ENCODE measurements around the gene KCNJ10. TPM values are rescaled to one million over a fixed set of nuclear protein-coding genes. Genes with fewer than 3 reads are reported as not detected.
A peak's percentile ranks its signal among the peaks of the same experiment; 100 is the strongest.

Gene KCNJ10
- total RNA-seq, 1 experiment from 2014 or later, result 0.68 TPM

DNA sequence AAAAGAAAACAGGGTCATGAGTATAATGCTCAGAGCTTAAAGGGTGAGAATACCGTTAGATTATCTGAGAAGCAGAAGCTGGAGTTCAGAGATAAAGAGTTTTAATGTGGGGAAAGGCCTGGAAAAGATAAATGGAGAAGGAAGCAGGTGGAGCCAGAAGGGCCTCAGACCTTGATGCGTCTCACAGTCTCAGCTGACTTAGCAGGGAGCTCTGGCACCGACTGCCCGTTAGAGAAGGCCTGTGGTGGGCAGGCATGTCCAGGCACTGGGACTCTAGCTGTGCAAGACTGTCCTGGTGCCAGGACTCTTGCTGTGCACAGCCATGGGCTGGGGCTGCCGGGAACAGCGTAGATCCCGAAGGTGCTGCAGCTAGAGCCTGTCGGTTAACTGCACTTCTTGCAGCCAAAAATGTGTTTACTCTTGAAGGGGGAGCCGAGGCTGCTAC is 112.1 kb downstream of the KCNJ10 start:
- H3K27ac Mint-ChIP-seq (ENCODE audit: unreplicated experiment), result no peak overlapping the region
- intact Hi-C loops (cut with micrococcal nuclease; ENCODE audit: unreplicated experiment), result loop anchor here (2.0 kb wide), 1 partner anchor 19 kb away; no protein-coding TSS in a partner anchor
- Histone ChIP-seq H3K27me3 (replicated peaks; ENCODE audit: control insufficient read depth, insufficient read depth, low read length) (no peaks in the 10 kb centered on the region), H3K4me3 (ENCODE audit: low read depth, low read length) (no peak overlapping the region), H3K36me3 (ENCODE audit: control insufficient read depth, insufficient read depth, low read length) (no peaks in the 10 kb centered on the region), H3K9me3 (no peaks in the 10 kb centered on the region), H3K4me1 (peaks cover 41% of the 10 kb centered on the region)
- CTCF ChIA-PET, result interaction anchor here (0.5 to 1.9 kb wide), 3 partner anchors 12 to 50 kb away, joined by 3 to 8 read pairs (median 7); partner anchors contain the start of gene IGSF9
- no peak overlapping the region for H3K4me3 Mint-ChIP-seq (ENCODE audit: unreplicated experiment)
- H3K36me3 Mint-ChIP-seq (ENCODE audit: insufficient read depth, unreplicated experiment), result peaks cover 6% of the 10 kb centered on the region
- no TSS peak for BruUV-seq (replicated peaks)
- H3K9me3 Mint-ChIP-seq (ENCODE audit: unreplicated experiment), result peaks cover 10% of the 10 kb centered on the region
- peaks cover 46% of the 10 kb centered on the region for H3K4me1 Mint-ChIP-seq (ENCODE audit: low read depth, unreplicated experiment)
- DNase-seq, result no peak
- no peaks in the 10 kb centered on the region for H3K27me3 Mint-ChIP-seq (ENCODE audit: insufficient read depth, unreplicated experiment)
- TF ChIP-seq, protein P1, sequence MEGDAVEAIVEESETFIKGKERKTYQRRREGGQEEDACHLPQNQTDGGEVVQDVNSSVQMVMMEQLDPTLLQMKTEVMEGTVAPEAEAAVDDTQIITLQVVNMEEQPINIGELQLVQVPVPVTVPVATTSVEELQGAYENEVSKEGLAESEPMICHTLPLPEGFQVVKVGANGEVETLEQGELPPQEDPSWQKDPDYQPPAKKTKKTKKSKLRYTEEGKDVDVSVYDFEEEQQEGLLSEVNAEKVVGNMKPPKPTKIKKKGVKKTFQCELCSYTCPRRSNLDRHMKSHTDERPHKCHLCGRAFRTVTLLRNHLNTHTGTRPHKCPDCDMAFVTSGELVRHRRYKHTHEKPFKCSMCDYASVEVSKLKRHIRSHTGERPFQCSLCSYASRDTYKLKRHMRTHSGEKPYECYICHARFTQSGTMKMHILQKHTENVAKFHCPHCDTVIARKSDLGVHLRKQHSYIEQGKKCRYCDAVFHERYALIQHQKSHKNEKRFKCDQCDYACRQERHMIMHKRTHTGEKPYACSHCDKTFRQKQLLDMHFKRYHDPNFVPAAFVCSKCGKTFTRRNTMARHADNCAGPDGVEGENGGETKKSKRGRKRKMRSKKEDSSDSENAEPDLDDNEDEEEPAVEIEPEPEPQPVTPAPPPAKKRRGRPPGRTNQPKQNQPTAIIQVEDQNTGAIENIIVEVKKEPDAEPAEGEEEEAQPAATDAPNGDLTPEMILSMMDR (IDR thresholded peaks at IDR 0.05; ENCODE audit: insufficient read depth in 1 of 2, low read depth in 1 of 2, low read length in 1 of 2, severe bottlenecking in 1 of 2, unreplicated experiment in 1 of 2), result no peak
- POLR2A ChIA-PET, result interaction anchor here (0.6 to 0.9 kb wide), 3 partner anchors 12 to 515 kb away, joined by 3 read pairs; partner anchors contain the start of gene IGSF9

- Histone ChIP-seq H3K4me3 (ENCODE audit: low read depth, low read length) (no peak overlapping the region), H3K4me1 (peaks cover 45% of the 10 kb centered on the region), H3K27me3 (replicated peaks; ENCODE audit: control insufficient read depth, insufficient read depth, low read length) (no peaks in the 10 kb centered on the region), H3K36me3 (ENCODE audit: control insufficient read depth, insufficient read depth, low read length) (no peaks in the 10 kb centered on the region), H3K9me3 (no peaks in the 10 kb centered on the region)
- no peak overlapping the region for H3K4me3 Mint-ChIP-seq (ENCODE audit: unreplicated experiment)
- CTCF ChIA-PET, result interaction anchor here (2.0 kb wide), 1 partner anchor 10 kb away, joined by 7 read pairs; the partner anchor contains the start of gene IGSF9
- H3K36me3 Mint-ChIP-seq (ENCODE audit: insufficient read depth, unreplicated experiment), result no peaks in the 10 kb centered on the region
- POLR2A ChIA-PET, result no interaction called here
- H3K27me3 Mint-ChIP-seq (ENCODE audit: insufficient read depth, unreplicated experiment), result no peaks in the 10 kb centered on the region
- H3K9me3 Mint-ChIP-seq (ENCODE audit: unreplicated experiment), result no peaks in the 10 kb centered on the region
- H3K27ac Mint-ChIP-seq (ENCODE audit: unreplicated experiment), result no peak overlapping the region
- BruUV-seq (replicated peaks), result no TSS peak
- H3K4me1 Mint-ChIP-seq (ENCODE audit: low read depth, unreplicated experiment), result peaks cover 53% of the 10 kb centered on the region
- TF ChIP-seq, protein P1 (IDR thresholded peaks at IDR 0.05; ENCODE audit: insufficient read depth in 1 of 2, low read depth in 1 of 2, low read length in 1 of 2, severe bottlenecking in 1 of 2, unreplicated experiment in 1 of 2), result no peak
- intact Hi-C loops (cut with micrococcal nuclease; ENCODE audit: unreplicated experiment), result no loop called here
- no peak for DNase-seq
Measured at GRCh38 chr1:159955456-159955855, 114.5 kb downstream of the KCNJ10 start.

GRCh38 chr1:159953536-159954515 is 116.1 kb downstream of the KCNJ10 start, which contains the start of gene SLAMF9:
TSS of gene SLAMF9 (minus strand) at chr1:159954237. CDS start at chr1:159954137, 100 bp downstream.
- intact Hi-C loops (cut with micrococcal nuclease; ENCODE audit: unreplicated experiment), result no loop called here
- peaks cover 51% of the 10 kb centered on the region for H3K4me1 ChIP-seq
- no peaks in the 10 kb centered on the region for H3K27me3 Mint-ChIP-seq (ENCODE audit: insufficient read depth, unreplicated experiment)
- H3K9me3 ChIP-seq, result no peaks in the 10 kb centered on the region
- BruUV-seq (replicated peaks), result no TSS peak
- no peaks in the 10 kb centered on the region for H3K27me3 ChIP-seq (replicated peaks; ENCODE audit: control insufficient read depth, insufficient read depth, low read length)
- no peaks in the 10 kb centered on the region for H3K36me3 Mint-ChIP-seq (ENCODE audit: insufficient read depth, unreplicated experiment)
- no peak for DNase-seq
- TF ChIP-seq, protein P1 (IDR thresholded peaks at IDR 0.05; ENCODE audit: insufficient read depth in 1 of 2, low read depth in 1 of 2, low read length in 1 of 2, severe bottlenecking in 1 of 2, unreplicated experiment in 1 of 2), result no peak
- H3K36me3 ChIP-seq (ENCODE audit: control insufficient read depth, insufficient read depth, low read length), result no peaks in the 10 kb centered on the region
- ChIA-PET CTCF (interaction anchor here (1.0 to 2.0 kb wide), 2 partner anchors 8 to 54 kb away, joined by 4 to 7 read pairs; partner anchors contain the start of gene IGSF9), POLR2A (no interaction called here)
- no peak within 1 kb of the TSS for H3K4me3 ChIP-seq (ENCODE audit: low read depth, low read length)
- H3K27ac Mint-ChIP-seq (ENCODE audit: unreplicated experiment), result peak within 1 kb of the TSS; percentile 6
- H3K9me3 Mint-ChIP-seq (ENCODE audit: unreplicated experiment), result no peaks in the 10 kb centered on the region
- H3K4me1 Mint-ChIP-seq (ENCODE audit: low read depth, unreplicated experiment), result peaks cover 59% of the 10 kb centered on the region
- no peak within 1 kb of the TSS for H3K4me3 Mint-ChIP-seq (ENCODE audit: unreplicated experiment)
